ENCODE data around the gene METRNL. TPM values are rescaled to one million over a fixed set of nuclear protein-coding genes. Genes with fewer than 3 reads are reported as not detected.

The METRNL gene
- total RNA-seq, 1 donor from 2014 or later = 63.8 TPM

DNA sequence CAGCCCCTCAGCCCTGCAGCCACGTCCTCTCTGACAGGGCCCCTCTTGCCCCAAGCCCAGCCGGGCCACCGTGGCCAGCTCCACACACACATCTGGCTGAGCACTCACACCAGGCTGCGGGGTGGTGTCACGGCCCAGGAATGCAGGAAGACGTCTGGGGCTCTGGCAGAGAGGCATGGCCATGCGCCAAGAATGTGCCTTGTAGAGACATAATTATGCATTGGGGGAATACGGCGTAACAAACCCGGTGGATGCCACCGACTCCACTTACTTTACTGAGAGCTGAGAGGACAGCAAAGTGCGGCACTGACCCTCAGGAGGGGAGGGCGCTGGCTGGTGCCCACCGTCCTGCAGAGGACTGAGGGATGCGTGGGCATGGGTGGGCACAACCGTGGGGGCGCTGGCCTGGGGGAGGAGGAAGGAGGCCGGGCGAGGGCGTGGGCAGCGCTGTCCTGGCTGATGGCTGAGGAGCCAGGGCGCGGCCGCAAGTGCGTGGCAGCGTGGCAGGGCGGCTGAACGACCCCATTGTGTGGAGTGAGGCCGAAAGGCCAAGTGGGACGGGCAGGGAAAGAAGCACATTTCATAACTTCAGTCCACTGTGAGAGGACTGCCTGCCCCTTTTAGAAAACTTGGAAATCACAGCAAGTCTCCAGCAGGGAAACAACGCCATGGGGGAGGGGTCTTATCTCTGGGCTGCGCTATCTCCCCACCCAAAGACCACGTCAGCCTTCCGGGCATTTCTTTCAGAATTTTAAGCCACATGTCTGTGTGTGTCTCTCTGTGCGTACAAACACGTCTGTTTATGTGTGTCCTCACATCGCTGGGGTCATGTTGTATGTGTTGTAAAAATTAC is 30.6 kb downstream of the METRNL start:
- H3K27ac Mint-ChIP-seq (ENCODE audit: unreplicated experiment) = peak overlapping the region; percentile 90
- DNase-seq (ENCODE audit: low spot score) = no peak

DNA sequence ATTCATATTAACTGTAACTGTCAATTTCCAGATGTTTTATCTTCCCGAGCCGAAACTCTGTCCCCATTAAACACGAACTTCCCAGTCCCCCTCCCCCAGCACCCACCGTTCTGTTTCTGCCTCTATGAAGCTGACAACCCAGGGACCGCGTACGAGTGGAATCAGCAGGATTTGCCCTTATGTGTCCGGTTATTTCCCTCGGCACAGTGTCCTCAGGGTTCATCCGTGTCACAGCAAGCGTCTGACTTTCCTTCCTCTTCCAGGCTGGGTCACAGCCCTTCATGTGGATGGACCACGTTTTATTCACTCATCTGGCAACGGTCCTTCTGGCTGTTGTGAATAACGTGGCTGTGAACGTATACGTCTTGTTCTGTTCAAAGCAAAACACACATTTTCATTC is 31.3 kb downstream of the METRNL start:
- no peaks in the 10 kb centered on the region for H3K36me3 Mint-ChIP-seq (ENCODE audit: low read depth)
- no peak for DNase-seq (ENCODE audit: low spot score)
- H3K4me3 Mint-ChIP-seq (ENCODE audit: unreplicated experiment) = peak overlapping the region; percentile 64
- peaks cover 51% of the 10 kb centered on the region for H3K4me1 Mint-ChIP-seq (ENCODE audit: low read depth)
- no peaks in the 10 kb centered on the region for H3K9me3 Mint-ChIP-seq (ENCODE audit: low read depth)
- peak overlapping the region; percentile 90 for H3K27ac Mint-ChIP-seq (ENCODE audit: unreplicated experiment)
- no peaks in the 10 kb centered on the region for H3K27me3 Mint-ChIP-seq (ENCODE audit: low read depth)
- TF ChIP-seq, protein P1, sequence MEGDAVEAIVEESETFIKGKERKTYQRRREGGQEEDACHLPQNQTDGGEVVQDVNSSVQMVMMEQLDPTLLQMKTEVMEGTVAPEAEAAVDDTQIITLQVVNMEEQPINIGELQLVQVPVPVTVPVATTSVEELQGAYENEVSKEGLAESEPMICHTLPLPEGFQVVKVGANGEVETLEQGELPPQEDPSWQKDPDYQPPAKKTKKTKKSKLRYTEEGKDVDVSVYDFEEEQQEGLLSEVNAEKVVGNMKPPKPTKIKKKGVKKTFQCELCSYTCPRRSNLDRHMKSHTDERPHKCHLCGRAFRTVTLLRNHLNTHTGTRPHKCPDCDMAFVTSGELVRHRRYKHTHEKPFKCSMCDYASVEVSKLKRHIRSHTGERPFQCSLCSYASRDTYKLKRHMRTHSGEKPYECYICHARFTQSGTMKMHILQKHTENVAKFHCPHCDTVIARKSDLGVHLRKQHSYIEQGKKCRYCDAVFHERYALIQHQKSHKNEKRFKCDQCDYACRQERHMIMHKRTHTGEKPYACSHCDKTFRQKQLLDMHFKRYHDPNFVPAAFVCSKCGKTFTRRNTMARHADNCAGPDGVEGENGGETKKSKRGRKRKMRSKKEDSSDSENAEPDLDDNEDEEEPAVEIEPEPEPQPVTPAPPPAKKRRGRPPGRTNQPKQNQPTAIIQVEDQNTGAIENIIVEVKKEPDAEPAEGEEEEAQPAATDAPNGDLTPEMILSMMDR (IDR thresholded peaks at IDR 0.05) = no peak

More for the DNA sequence above, 30.6 kb downstream of the METRNL start:
- Mint-ChIP-seq H3K9me3 (ENCODE audit: low read depth) (no peaks in the 10 kb centered on the region), H3K4me1 (ENCODE audit: low read depth) (peaks cover 58% of the 10 kb centered on the region), H3K4me3 (ENCODE audit: unreplicated experiment) (peak overlapping the region; percentile 64), H3K36me3 (ENCODE audit: low read depth) (no peaks in the 10 kb centered on the region), H3K27me3 (ENCODE audit: low read depth) (no peaks in the 10 kb centered on the region)
- TF ChIP-seq, protein P1 (IDR thresholded peaks at IDR 0.05) = no peak

DNA sequence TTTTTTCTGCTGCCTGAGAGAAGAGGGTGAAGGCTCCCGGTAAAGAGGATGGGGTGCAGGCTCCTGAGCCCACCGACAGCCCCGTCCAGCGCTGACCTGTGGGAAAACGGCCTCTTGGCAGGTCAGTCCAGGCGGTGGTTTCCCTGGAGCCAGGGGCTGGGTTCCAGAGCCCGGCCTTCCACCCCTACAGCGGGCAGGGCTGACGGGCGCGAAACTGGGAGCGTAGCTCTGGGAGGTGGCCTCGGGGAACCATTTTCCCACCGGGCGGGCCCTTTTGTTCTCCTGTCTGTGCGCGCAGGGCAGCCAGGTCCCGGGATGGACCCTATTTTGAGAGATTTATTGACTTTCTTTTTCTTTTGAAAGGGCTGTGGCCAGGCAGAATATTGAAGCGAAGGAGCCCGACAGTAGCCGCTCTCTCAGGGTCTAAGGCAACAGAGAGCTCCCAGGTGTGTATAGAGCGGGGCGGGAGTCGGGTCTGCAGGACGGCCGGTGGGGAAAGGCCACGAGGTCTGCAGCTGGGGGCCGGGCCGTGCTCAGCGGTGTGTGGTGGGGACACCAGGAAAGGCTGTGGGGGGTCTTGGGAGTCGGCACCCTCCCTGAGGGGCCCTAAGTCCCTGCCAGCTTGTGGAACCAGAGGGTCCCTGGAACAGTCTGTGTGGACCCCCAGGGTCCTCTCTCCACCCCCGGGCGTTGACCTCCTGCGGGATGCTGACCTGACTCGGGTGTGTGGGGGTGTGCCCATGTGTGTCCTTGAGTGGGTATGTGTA is 32.3 kb downstream of the METRNL start:
- TF ChIP-seq, protein P1 (IDR thresholded peaks at IDR 0.05) = no peak
- Mint-ChIP-seq H3K27ac (ENCODE audit: unreplicated experiment) (no peak overlapping the region), H3K4me1 (ENCODE audit: low read depth) (peaks cover 42% of the 10 kb centered on the region), H3K9me3 (ENCODE audit: low read depth) (no peaks in the 10 kb centered on the region), H3K36me3 (ENCODE audit: low read depth) (no peaks in the 10 kb centered on the region), H3K4me3 (ENCODE audit: unreplicated experiment) (no peak overlapping the region), H3K27me3 (ENCODE audit: low read depth) (no peaks in the 10 kb centered on the region)
- DNase-seq (ENCODE audit: low spot score) = no peak

DNA sequence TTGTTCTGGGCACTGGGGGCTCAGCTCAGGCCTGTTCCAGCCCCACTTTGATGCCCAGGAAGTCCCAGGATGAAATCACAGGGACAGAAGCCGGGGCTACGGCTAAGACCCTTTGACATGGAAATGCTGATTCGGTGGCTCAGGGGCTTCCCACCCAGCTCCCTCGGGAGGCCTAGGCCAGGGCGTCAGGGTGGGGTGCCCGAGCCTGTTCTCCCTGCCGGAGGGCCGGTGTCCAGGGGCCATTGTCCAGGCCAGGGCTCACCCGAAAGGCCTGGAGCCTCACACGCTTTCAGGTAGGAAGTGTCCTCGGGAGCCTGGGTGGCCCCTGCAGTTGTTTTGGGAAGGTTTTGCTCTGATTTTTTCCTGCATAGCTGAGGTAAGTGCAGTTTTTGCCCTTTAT is 34.0 kb downstream of the METRNL start:
- no peak overlapping the region for H3K27ac Mint-ChIP-seq (ENCODE audit: unreplicated experiment)
- DNase-seq (ENCODE audit: low spot score) = no peak
- no peaks in the 10 kb centered on the region for H3K9me3 Mint-ChIP-seq (ENCODE audit: low read depth)
- peaks cover 31% of the 10 kb centered on the region for H3K4me1 Mint-ChIP-seq (ENCODE audit: low read depth)
- no peak overlapping the region for H3K4me3 Mint-ChIP-seq (ENCODE audit: unreplicated experiment)
- no peaks in the 10 kb centered on the region for H3K36me3 Mint-ChIP-seq (ENCODE audit: low read depth)
- TF ChIP-seq, protein P1 (IDR thresholded peaks at IDR 0.05) = no peak
- H3K27me3 Mint-ChIP-seq (ENCODE audit: low read depth) = peaks cover 2% of the 10 kb centered on the region

DNA sequence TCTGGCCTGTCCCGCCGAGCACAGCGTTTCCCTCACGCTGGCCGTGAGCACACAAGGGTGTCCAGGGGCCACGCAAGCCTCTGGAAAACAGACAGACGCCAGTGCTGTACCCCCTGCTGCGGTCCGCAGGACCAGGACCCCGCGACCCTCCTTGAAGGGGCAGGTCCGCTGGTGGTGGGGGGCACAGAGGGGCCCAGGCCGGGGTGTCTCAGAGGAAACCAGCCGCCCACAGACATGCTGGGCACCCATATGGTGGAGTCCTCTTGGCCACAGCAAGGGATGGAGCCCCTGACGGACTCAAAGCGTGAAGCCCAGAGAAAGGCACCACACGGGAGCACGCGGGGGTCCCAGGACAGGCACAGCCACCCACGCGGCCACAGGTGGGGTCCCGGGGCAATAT is 34.4 kb downstream of the METRNL start:
- Mint-ChIP-seq H3K9me3 (ENCODE audit: low read depth) (no peaks in the 10 kb centered on the region), H3K27ac (ENCODE audit: unreplicated experiment) (no peak overlapping the region), H3K4me3 (ENCODE audit: unreplicated experiment) (no peak overlapping the region), H3K4me1 (ENCODE audit: low read depth) (peaks cover 30% of the 10 kb centered on the region), H3K36me3 (ENCODE audit: low read depth) (peaks cover under 1% of the 10 kb centered on the region), H3K27me3 (ENCODE audit: low read depth) (peaks cover 3% of the 10 kb centered on the region)
- TF ChIP-seq, protein P1 (IDR thresholded peaks at IDR 0.05) = no peak
- DNase-seq (ENCODE audit: low spot score) = no peak

Measured in chondrocyte (in vitro differentiated cells).